ENCODE measurements around the gene GPR148.

DNA sequence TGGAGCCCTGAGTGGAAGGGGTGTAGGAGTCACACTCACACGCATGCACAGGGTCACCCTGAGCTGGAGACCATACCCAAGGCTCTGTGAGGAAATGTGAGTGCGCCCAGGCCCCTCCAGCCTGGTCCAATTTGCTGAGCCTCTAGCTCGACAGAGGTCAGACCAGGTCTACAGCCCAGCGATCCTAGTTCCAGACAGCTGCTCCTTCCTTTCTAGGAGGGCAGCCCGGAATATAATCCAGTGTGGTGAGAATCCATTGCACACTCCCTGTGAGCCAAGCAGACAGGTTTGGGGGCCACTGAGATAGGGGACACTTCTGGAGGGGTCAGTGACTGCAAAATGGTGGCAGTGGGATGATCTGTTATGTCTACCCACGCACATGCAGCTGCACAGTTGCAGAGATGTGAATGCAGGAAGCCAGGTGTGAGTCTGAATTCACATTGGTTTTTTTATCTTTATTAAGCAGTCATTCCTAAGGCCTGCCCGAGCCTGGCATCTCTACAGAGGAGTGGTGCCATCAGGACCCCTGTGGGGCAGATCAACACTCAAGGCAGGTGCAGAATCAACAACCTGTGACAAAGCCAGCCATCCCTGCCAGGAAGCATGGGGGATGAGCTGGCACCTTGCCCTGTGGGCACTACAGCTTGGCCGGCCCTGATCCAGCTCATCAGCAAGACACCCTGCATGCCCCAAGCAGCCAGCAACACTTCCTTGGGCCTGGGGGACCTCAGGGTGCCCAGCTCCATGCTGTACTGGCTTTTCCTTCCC lies at the start of gene GPR148:
- no peak for TF ChIP-seq CTCF (conservative IDR thresholded peaks at IDR 0.05 in 1 of 2, IDR thresholded peaks at IDR 0.05 in 1 of 2; ENCODE audit: low read depth in 1 of 2, low read length in 2 of 2)
- no peak for TF ChIP-seq EZH2 (IDR thresholded peaks at IDR 0.05; ENCODE audit: low read length, missing control alignments)

Measured in fibroblast of lung (primary cell).